Left cardiac atrium (tissue), 4 donors: Measurements from ENCODE around the gene OLIG1. TPM values are rescaled to one million over a fixed set of nuclear protein-coding genes. Genes with fewer than 3 reads are reported as not detected.

Experiments
- ATAC-seq, 2 donors: fragments of 200-7000 bp; cut with Tn5 transposase; one replicate each; pipeline ENCODE4 v1.9.1; 2020; ENCODE audit warnings: mild to moderate bottlenecking in 2 of 2, moderate library complexity in 2 of 2
- DNase-seq: peaks from one replicate; pipeline ENCODE4 v3.0.0-alpha.2; 2020
- intact Hi-C, 2 donors: fragments of 100-400 bp; cut with DNase I; formaldehyde crosslinking; loops; one replicate each; pipeline versions ENCODE4 v1.14.1 to v1.15.1; 2022 to 2023
- total RNA-seq, 2 donors: library from RNA; stranded (reverse); fragmentation: NEBNext Ultra II Directional; extraction: Animal tissue kit (Norgen Biotek cat#: 25700); gene quantifications; one replicate each; pipeline ENCODE4 v1.2.1, GENCODE V29; 2021
- donor health status: DM: no; HTN: yes; CAD: no.
- donor health status: DM: no; HTN: yes; CAD: no; lungs with severe emphysema.
- donor health status: DM: yes; HTN: yes; CAD: no.
- donor health status: Dilated cardiomyopathy.

The OLIG1 gene
- total RNA-seq, 2 donors from 2014 or later, result 0.27 TPM; not detected in 1

DNA sequence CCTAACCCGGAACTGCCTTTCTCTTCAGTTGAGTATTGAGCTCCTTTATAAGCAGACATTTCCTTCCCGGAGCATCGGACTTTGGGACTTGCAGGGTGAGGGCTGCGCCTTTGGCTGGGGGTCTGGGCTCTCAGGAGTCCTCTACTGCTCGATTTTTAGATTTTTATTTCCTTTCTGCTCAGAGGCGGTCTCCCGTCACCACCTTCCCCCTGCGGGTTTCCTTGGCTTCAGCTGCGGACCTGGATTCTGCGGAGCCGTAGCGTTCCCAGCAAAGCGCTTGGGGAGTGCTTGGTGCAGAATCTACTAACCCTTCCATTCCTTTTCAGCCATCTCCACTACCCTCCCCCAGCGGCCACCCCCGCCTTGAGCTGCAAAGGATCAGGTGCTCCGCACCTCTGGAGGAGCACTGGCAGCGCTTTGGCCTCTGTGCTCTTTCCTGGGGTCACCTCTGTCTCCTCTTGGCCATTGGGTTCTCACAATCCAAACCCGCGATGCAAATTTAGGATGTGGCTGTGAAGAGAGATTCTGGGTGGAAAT lies 40.5 kb upstream of the OLIG1 start:
- intact Hi-C loops, result loop anchor here in 1 of 2 donors (5.0 kb wide), 1 partner anchor 38 kb away; no protein-coding TSS in a partner anchor
- ATAC-seq (no peak), DNase-seq (no peak)

DNA sequence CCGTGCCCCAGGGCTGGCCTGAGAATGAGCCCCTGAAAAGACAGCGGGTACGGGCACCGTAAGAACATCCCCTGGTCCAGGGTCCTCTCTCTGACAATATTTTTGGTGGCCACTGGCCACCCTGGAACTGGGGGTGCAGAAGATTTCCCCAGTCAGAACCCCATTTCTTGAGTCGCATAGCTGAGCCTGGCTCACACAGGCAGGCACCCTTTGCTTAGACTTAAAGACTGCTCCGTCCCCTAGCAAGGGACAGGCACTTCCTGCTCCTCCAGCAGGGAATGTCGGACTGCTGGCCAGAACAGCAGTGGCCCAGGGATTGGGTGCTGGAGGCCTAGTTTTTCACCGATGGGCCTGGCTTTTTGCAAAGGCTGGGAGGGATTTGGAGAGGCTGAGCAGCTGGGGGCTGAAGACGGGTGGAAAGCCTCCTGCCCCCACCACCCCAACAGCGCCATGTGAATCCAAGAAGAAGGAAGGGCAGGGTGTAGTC lies 39.9 kb upstream of the OLIG1 start:
- DNase-seq, result no peak
- no peak for ATAC-seq
- intact Hi-C loops, result loop anchor here in 1 of 2 donors (5.0 kb wide), 1 partner anchor 37 kb away; no protein-coding TSS in a partner anchor

DNA sequence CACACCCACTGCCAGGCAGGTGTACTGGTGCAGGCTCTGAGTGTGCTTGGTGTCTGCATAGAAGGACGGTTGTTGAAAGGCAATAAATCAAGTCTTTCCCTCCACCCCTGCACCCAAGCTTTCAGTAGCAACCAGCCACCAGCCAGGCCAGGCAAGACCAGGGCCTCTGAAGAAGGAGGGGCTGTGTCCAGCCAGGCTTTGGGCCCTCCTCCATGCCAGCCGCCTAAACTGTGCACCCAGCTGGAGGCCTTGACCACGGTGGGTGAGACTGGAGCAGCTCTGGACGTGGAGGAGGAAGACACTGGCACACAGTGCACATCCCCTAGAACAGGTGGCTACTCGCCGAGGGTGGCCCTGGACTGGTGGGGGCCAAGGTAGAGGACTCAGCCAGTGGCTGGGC lies 39.3 kb upstream of the OLIG1 start:
- no peak for ATAC-seq
- DNase-seq, result no peak
- intact Hi-C loops, result no loop called here

DNA sequence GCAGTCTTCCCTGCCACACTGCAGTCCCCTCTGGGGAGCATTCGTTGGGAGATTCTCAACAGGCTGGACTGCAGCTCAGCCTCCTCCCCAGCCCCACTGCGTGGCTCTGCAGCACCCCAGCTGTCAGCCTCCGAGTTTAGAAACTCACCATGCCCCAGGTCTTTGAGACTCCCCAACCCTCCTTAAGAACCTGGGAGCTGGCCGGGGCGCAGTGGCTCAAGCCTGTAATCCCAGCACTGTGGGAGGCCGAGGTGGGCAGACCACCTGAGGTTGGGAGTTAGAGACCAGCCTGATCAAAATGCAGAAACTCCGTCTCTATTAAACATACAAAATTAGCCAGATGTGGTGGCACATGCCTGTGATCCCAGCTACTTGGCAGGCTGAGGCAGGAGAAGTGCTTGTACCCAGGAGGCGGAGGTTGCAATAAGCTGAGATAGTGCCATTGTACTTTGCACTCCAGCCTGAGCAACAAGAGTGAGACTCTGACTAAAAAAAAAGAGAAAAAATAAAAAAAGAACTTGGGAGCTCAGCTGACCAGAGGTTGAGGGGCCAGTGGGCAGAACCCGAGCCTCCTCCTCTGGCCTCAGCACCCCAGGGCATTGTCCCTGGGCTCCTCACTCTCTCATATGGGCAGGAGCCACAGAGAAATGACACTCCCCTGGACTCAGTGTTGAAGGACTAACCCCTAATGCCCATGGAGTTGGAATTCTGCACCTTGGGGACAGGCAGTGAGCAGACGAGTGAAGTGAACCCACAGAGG lies 38.6 kb upstream of the OLIG1 start:
- ATAC-seq (no peak), DNase-seq (no peak)
- intact Hi-C loops, result no loop called here

DNA sequence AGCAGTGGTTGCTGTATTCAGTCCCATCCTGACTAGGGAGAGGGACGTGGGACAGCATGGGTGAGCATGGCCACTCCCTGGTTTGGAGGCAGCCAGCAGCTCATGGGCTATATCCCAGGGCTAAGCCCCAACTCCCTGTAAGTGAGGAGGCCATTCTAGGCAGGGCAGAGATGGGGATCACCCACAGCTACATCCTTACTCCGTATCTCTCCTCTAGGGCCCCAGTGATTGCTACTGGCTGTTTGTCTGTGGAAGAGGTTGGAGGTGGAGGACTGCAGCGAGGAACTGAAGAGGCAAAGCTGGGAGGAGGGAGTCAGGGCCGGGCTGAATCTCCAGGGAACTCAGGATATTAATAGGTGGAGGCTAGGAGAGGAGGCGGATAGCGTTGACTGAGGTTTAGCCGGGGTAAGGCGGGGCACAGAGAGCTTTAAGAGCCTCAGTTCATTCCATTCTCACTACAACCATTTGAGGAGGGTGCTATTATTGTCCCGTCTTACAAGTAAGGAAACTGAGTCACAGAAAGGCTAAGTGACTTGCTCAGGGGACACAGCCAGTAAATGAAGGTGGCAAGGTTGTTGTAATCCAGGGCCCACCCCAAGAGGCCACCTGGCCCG lies 37.4 kb upstream of the OLIG1 start:
- intact Hi-C loops, result no loop called here
- ATAC-seq, result no peak

DNA sequence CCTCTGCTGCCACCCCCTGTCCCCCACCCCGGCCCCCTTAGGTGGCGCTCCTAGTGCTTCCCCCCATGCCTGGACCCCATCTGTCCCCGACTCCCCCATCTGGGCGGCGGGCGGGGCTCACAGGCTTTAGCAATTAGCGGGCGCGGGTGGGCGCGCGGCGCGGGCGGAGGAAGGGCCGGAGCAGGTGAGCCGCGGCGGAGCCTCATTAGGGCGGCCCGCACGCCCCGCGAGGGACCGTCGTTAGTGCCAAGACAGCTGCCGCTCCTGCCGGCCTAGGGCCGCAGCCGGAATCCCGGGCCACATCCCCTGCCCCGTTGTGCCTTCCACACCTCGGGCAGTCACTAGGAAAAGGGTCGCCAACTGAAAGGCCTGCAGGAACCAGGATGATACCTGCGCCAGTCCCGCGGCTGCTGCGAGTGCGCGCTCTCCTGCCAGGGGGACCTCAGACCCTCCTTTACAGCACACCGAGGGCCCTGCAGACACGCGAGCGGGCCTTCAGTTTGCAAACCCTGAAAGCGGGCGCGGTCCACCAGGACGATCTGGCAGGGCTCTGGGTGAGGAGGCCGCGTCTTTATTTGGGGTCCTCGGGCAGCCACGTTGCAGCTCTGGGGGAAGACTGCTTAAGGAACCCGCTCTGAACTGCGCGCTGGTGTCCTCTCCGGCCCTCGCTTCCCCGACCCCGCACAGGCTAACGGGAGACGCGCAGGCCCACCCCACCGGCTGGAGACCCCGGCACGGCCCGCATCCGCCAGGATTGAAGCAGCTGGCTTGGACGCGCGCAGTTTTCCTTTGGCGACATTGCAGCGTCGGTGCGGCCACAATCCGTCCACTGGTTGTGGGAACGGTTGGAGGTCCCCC lies 36.6 kb upstream of the OLIG1 start:
- no peak for DNase-seq
- no peak for ATAC-seq
- intact Hi-C loops, result no loop called here

More for the DNA sequence above, 37.4 kb upstream of the OLIG1 start:
- DNase-seq, result no peak

DNA sequence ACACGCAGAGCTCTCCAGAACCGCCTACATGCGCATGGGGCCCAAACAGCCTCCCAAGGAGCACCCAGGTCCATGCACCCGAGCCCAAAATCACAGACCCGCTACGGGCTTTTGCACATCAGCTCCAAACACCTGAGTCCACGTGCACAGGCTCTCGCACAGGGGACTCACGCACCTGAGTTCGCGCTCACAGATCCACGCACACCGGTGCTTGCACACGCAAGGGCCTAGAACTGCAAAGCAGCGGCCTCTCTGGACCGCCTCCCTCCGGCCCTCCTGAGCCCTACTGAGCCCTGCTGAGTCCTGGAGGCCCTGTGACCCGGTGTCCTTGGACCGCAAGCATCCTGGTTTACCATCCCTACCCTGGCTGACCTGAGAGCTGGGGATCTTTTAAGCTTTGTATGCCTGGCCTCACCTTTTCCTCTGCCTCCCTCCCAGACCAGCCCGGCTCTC lies 36.0 kb upstream of the OLIG1 start:
- DNase-seq, result no peak
- ATAC-seq, result no peak
- intact Hi-C loops, result no loop called here

DNA sequence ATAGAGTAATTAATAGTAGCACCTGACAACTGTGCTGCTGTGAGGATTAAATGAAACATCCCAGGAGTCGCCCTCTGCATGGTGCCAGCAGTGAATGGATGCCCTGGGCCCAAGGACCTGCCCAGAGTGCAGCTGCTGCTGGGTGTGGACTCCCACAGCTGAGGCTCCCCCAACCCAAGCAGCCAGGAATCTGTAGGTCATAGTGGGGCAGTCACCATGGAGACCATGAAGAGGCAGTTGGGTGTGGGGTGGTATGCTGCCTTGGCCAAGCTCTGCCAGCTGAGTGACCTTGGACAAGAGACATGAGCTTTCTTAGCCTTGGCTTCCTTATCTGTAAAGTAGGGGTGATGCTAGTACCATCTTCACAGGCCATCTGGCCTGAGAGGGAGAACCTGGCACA lies 34.8 kb upstream of the OLIG1 start:
- no peak for DNase-seq
- no peak for ATAC-seq
- intact Hi-C loops, result no loop called here

DNA sequence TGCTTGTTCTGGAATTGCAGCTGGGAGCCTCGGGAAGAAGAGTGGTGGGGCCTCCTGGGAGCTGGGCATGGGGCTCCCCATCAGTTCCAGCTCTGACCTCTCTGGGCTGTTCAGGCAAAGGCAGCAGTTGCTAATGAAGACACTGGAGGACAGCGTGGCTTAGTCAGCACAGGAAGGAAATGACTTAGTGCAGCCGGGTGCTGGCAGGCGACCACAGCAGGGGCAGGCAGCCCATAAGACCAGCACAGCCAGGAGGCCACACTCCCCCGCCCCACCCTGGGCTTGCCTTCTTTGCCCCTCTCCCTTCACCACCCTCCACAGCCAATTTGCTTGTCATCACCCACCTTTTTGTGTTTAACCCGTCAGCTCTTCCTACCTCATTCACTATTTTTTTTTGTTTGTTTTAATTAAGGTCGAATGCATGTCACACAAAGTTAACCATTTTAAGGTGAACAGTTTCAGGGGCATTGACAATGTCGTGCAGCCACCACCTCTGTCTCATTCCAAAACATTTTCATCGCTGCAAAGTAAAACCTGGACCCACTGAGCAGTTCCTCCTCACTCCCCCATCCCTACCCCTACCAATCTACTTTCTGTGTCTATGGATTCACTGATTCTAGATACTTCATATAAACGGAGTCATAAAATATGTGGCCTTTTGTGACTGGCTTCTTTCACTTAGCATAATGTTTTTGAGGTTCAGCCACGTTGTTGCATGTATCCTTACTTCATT lies 33.3 kb upstream of the OLIG1 start:
- intact Hi-C loops, result no loop called here
- DNase-seq, result no peak
- peak; percentile 19 to 83 for ATAC-seq

DNA sequence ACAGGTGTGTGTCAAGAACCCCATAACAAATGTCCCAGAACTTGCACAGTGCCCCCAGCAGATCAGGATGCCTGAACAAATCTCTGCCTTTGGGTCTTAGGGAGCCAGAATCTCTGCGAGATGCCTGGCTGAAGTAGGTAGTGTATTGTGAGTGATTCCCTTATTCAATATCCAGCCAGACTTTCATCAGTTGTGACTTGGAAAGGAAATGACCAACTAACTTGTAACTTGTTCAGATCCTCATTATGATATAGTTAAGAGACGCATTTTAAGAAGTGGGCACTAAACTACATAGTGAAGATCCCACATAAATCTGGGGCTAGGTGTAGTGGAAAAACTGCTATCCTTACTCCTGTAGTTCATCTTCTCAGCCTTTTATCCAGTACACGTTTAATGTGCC lies 32.4 kb upstream of the OLIG1 start:
- ATAC-seq, result no peak
- no peak for DNase-seq
- intact Hi-C loops, result no loop called here

DNA sequence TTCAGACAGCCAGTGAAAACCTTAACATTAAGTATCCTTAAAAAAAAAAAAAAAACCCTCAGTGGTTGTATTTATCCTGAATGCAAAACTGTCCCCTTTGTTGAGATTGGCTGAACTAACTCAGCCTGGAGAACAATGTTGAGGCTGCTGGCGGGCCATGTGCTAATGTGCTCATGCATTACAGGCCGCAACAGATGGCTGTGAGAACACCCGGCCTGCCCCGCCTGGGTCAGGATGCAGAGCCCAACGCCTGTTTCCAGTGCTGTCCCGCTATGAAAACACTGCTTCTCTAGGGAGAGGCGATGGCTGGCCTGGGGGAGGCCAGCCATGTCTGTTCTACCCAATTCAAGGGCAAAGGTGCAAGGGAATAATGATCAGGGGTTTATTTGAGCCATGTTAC lies 30.4 kb upstream of the OLIG1 start:
- no peak for DNase-seq
- intact Hi-C loops, result no loop called here
- peak in 1 of 2 donors; percentile 46 for ATAC-seq

DNA sequence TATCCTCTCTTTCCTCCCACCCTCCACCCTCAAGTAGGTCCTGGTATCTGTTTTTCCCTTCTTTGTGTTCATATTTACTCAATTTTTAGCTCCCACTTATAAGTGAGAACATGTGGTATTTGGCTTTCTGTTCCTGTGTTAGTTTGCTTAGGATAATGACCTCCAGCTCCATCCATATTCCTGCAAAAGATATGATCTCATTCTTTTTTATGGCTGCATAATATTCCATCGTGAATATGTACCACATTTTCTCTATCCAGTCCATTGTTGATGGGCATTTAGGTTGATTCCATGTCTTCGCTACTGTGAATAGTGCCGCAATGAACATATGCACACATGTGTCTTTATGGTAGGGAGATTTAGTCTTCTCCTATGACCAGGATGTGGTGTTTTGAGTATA lies 29.7 kb upstream of the OLIG1 start:
- no peak for ATAC-seq
- DNase-seq, result no peak
- intact Hi-C loops, result no loop called here

DNA sequence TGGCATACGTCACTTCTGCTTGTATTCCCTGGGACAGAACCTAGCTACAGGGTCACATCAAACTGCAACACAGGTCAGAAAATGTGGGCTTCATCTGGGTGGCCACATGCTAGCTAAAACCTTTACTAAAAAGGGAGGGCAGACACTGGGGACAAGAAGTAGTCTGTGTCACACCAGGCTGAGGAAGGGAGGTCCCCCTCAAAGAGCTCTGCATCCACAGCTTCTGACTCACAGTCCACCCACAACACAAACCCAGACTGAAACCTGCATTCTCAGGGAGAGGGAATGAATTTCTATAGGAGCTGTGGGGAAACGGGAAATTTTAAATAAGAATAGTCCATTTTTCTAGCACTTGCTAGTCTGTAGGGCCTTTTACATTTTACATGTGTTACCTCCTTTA lies 28.0 kb upstream of the OLIG1 start:
- no peak for DNase-seq
- no peak for ATAC-seq
- intact Hi-C loops, result no loop called here

DNA sequence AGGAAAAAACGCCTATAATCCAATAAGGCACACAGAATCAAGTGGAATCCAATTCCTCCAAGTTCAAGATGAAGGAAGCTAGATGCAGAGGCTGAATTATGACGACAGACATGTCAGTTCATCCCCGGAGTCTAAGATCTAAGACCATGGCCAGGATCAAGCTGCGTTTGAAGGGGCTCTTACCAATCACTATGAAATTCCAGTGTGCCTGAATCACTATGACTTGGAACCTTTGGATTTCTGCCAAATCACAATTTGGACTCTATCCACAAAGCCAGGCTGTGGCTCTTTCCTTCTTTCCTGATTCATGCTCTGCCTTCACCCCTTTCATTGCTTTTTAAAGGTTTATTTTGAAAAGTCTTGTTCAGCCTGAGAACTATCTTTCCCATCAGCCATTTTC lies 27.1 kb upstream of the OLIG1 start:
- peak in 1 of 2 donors; percentile 64 for ATAC-seq
- no peak for DNase-seq
- intact Hi-C loops, result no loop called here

DNA sequence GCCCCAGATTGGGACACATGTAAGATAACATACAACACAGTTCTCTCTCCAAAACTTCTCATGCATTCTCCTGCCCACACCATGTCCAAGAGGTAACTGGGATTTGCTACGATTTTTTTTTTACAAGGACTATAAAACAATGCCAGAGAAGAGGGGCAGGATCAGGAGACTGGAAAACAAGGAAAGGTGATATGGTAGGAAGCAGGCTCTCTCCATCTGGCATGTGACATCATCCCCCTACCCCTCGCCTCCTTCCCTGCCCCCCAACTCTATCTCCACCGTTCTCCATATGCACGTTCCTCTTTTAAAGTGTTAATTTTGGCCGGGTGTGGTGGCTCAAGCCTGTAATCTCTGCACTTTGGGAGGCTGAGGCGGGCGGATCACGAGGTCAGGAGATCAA lies 23.5 kb upstream of the OLIG1 start:
- DNase-seq (no peak), ATAC-seq (no peak)
- intact Hi-C loops, result no loop called here

DNA sequence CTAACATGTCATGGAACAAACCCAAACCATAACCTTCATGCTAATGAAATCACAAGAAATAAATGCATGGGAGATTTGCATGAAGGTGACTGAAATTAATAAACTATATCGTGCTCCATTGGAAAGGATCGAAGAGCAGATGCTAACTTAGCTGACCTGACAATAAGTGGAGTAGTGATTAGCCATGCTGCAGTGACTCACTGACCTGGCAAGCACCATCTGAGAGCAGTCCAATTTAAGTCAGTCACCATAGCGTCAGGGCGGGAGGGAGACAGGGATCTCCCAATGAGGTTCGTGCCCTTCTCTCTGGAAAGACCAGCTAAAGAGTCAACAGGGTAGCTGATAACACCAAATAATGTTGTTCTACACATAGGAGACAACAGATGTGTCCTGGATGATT lies 22.7 kb upstream of the OLIG1 start:
- no peak for DNase-seq
- ATAC-seq, result peak; percentile 44 to 92

DNA sequence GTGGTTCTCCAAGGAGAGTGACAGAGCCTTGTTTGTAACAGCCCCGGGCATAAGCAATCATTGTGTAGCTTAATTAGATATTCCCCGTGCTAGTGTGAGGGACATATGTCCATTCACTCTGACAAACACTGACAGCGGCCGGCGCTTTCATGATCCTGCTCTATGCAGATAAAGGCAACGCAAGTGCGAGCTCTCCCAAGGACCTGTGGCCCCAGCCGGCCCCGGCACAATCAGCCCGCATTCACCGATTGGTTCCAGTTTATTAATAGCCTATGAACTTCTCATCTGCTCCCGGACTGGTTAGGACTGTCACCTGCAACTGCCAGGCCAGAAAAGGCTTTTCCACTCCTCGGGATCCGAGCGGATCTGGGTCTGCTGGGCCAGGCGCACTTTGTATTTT lies 18.0 kb upstream of the OLIG1 start:
- intact Hi-C loops, result no loop called here
- ATAC-seq, result peak in 1 of 2 donors; percentile 57
- DNase-seq, result no peak

More for the DNA sequence above, 22.7 kb upstream of the OLIG1 start:
- intact Hi-C loops, result no loop called here

DNA sequence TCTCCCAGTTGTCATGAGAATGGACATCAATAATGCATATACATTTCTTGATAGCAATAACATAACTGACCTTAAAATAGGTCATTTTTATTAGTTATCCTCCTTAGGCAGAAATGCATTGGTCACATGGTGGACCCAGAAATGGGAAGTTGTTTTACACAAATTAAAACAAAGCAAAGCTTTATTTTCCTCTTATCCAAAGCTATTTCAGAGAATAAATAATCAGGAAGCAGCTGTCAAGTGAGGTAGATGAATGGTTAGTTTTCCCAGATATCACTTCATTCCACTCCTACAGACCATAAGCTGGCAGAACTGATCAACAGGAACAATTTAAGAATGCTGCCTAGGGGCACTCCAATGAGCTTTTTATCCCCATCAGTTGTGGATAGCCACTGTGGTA lies 16.0 kb upstream of the OLIG1 start:
- intact Hi-C loops, result no loop called here
- DNase-seq (no peak), ATAC-seq (no peak)

DNA sequence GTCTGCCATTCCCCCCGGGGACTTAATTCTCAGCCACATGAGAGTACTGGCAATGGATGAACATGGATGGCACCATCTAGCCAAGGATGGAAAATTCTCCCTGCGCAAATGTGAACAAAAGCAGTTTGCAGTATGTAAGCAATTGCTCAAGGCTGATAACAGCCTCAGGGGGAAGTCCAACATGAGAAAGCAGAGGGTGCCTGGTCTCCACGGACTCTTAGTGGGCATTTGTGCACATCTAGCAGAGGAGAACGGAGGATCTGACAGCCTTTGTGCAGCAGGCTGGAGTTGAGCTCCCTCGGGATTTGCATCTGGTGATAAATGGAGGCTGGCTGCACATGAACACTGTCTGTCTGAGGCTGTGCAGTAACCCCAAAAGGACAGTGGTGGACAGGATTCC lies 13.9 kb upstream of the OLIG1 start:
- intact Hi-C loops, result no loop called here
- ATAC-seq, result no peak
- no peak for DNase-seq
